ENCODE measurements around the gene SMOC1. TPM values are rescaled to one million over a fixed set of nuclear protein-coding genes. Genes with fewer than 3 reads are reported as not detected.
A peak's percentile ranks its signal among the peaks of the same experiment; 100 is the strongest.

SMOC1 gene
- total and polyA plus RNA-seq, 2 of the 8 experiments (the other 6 are each of a cell fraction or from before 2014, with no cell fraction given): 1.6 to 2.4 TPM

GRCh38 chr14:69880893-69881292, 1.7 kb downstream of the SMOC1 start:
- Histone ChIP-seq H3K4me3 (ENCODE audit: extremely low read depth in 1 of 4, insufficient read depth in 2 of 4, low read depth in 3 of 4, low read length in 4 of 4) (no peak overlapping the region), H2BK12ac (ENCODE audit: low read depth, low read length) (no peak overlapping the region), H4K20me1 (replicated peaks in 1 of 2; ENCODE audit: control insufficient read depth in 1 of 2, insufficient read depth in 2 of 2, low read length in 2 of 2) (peaks cover 0 to 2% of the 10 kb centered on the region in 2 experiments), H3K23me2 (ENCODE audit: low read depth, low read length) (peaks cover 6% of the 10 kb centered on the region), H3K56ac (replicated peaks; ENCODE audit: insufficient read length, low read depth, low read length) (no peak overlapping the region), H3K36me3 (ENCODE audit: control insufficient read depth in 2 of 4, insufficient read depth in 4 of 4, low read length in 3 of 4) (no peaks in the 10 kb centered on the region), H3K27me3 (replicated peaks in 1 of 4; ENCODE audit: control insufficient read depth in 3 of 4, extremely low read depth in 1 of 4, insufficient read depth in 3 of 4, low read length in 3 of 4) (peaks cover 3 to 26% (median 21%) of the 10 kb centered on the region in 4 experiments; a peak in 6 of 7 replicates), H3K27ac (ENCODE audit: low read depth, low read length) (no peak overlapping the region), H3K79me2 (ENCODE audit: control insufficient read depth in 1 of 2, insufficient read depth in 2 of 2, low read length in 2 of 2) (no peaks in the 10 kb centered on the region), H2BK5ac (ENCODE audit: low read depth, low read length) (no peak overlapping the region), H3K23ac (ENCODE audit: insufficient read length) (no peak overlapping the region), H3K18ac (ENCODE audit: extremely low read depth, low read length) (no peak overlapping the region), H3K14ac (ENCODE audit: insufficient read length) (no peak overlapping the region), H4K5ac (ENCODE audit: insufficient read length, low read depth, low read length) (no peak overlapping the region), H4K8ac (ENCODE audit: extremely low read depth, insufficient read depth, low read length) (no peak overlapping the region), H2BK15ac (ENCODE audit: low read length) (no peak overlapping the region), H3K4ac (replicated peaks; ENCODE audit: insufficient read length, low read depth, low read length) (no peak overlapping the region), H2AFZ (ENCODE audit: low read length) (no peak overlapping the region), H2BK20ac (ENCODE audit: low read length) (no peak overlapping the region), H3K79me1 (ENCODE audit: low read depth, low read length) (no peaks in the 10 kb centered on the region), H3K4me2 (ENCODE audit: insufficient read depth in 1 of 2, low read depth in 2 of 2, low read length in 2 of 2) (no peak overlapping the region; a peak in 1 of 4 replicates), H3K4me1 (replicated peaks in 1 of 4; ENCODE audit: control insufficient read depth in 3 of 4, insufficient read depth in 4 of 4, low read length in 3 of 4) (peaks cover 0 to 6% (median 4%) of the 10 kb centered on the region in 4 experiments; a peak in 3 of 7 replicates), H4K91ac (replicated peaks; ENCODE audit: insufficient read length, low read length) (no peak overlapping the region), H3K9ac (replicated peaks in 1 of 4; ENCODE audit: extremely low read depth in 1 of 4, low read depth in 3 of 4, low read length in 3 of 4) (no peak overlapping the region), H3K9me3 (ENCODE audit: insufficient read depth in 2 of 2, low read depth in 1 of 2, low read length in 1 of 2) (no peaks in the 10 kb centered on the region), H2AK5ac (ENCODE audit: low read depth, low read length) (no peak overlapping the region), H2BK120ac (replicated peaks; ENCODE audit: low read depth, low read length) (no peak overlapping the region)
- POLR2A ChIA-PET (ENCODE audit: partially characterized antibody): no interaction called here
- CTCF ChIA-PET (ENCODE audit: partially characterized antibody): interaction anchor here (0.6 to 7.0 kb wide), 15 partner anchors 10 to 437 kb away, joined by 3 to 79 read pairs (median 3); partner anchors contain the start of gene CCDC177
- TF ChIP-seq SP2 (IDR thresholded peaks at IDR 0.05; ENCODE audit: low read length) (no peak), TAF7 (optimal IDR thresholded peaks at IDR 0.05; ENCODE audit: borderline replicate concordance, low read depth, low read length) (no peak), CBX8 (IDR thresholded peaks at IDR 0.05; ENCODE audit: borderline replicate concordance, low read depth, low read length) (no peak)
- FAIRE-seq: no peak
- peak in 1 of 2 experiments; percentile 36 for DNase-seq (ENCODE audit: low read depth in 1 of 2, low spot score in 2 of 2)
- WGBS, 2 experiments (ENCODE audit: extremely low coverage in 1 of 2, insufficient coverage in 1 of 2, insufficient read length in 1 of 2, insufficient replicate concordance in 2 of 2, low coverage in 1 of 2, low lambda C conversion rate in 2 of 2, missing lambda C conversion rate in 1 of 2): 88% methylated on average over 5 of the region's 5 CpGs; no CpG with 5 or more reads in 1 of the 2 experiments

Data from H1 (cell line).